GM18909 (cell line): ENCODE measurements around the gene SPPL2B.

ENCODE experiments used
- ATAC-seq: cut with Tn5 transposase; IDR thresholded peaks from one replicate; pipeline ENCODE4 v1.9.1; 2021; ENCODE audit warnings: mild to moderate bottlenecking; ENCODE audit not compliant: unreplicated experiment, poor library complexity

The SPPL2B gene

GRCh38 chr19:2321565-2322283, 6.8 kb upstream of the SPPL2B start:
- no peak for ATAC-seq

- no peak for ATAC-seq
Measured at GRCh38 chr19:2323707-2324106, 4.8 kb upstream of the SPPL2B start.

- ATAC-seq = no peak
Measured at GRCh38 chr19:2324220-2324948, 4.1 kb upstream of the SPPL2B start.

- no peak for ATAC-seq
Measured at GRCh38 chr19:2325281-2326046, 3.0 kb upstream of the SPPL2B start.

- no peak for ATAC-seq
Measured at GRCh38 chr19:2326699-2327360, 1.7 kb upstream of the SPPL2B start.

GRCh38 chr19:2327773-2328400, 597 bp upstream of the SPPL2B start:
- ATAC-seq = no peak

GRCh38 chr19:2329149-2329478, 630 bp downstream of the SPPL2B start:
- no peak for ATAC-seq

GRCh38 chr19:2329501-2329916, 1.0 kb downstream of the SPPL2B start:
- no peak for ATAC-seq

GRCh38 chr19:2330255-2330631, 1.8 kb downstream of the SPPL2B start:
- no peak for ATAC-seq

GRCh38 chr19:2330632-2331284, 2.3 kb downstream of the SPPL2B start:
- ATAC-seq = no peak

- no peak for ATAC-seq
Measured at GRCh38 chr19:2331601-2332246, 3.2 kb downstream of the SPPL2B start.

- ATAC-seq = no peak
Measured at GRCh38 chr19:2332341-2333026, 4.0 kb downstream of the SPPL2B start.

GRCh38 chr19:2333027-2333806, 4.7 kb downstream of the SPPL2B start:
- ATAC-seq = no peak

- ATAC-seq = no peak
Measured at GRCh38 chr19:2333807-2334211, 5.3 kb downstream of the SPPL2B start.

GRCh38 chr19:2334426-2334825, 5.9 kb downstream of the SPPL2B start:
- ATAC-seq = no peak

GRCh38 chr19:2334986-2335846, 6.7 kb downstream of the SPPL2B start:
- no peak for ATAC-seq

GRCh38 chr19:2335848-2336247, 7.4 kb downstream of the SPPL2B start:
- ATAC-seq = no peak
